Activated CD4-positive, alpha-beta memory T cell treated with anti-CD3 and anti-CD28 coated beads for 36 hours (primary cell): ENCODE data around the gene ZNF205. TPM values are rescaled to one million over a fixed set of nuclear protein-coding genes. Genes with fewer than 3 reads are reported as not detected.

Experiments used
- CTCF ChIA-PET: fragments of 350-600 bp; sonication (Branson Sonifier 250); formaldehyde crosslinking; loops from one replicate; lab custom pipeline; 2021; ENCODE audit warnings: antibody characterized with exemption, inconsistent platforms; lab: Charles Lee
- POLR2A ChIA-PET: fragments of 350-600 bp; sonication (Branson Sonifier 250); formaldehyde crosslinking; loops from one replicate; lab custom pipeline; 2021; ENCODE audit warnings: antibody characterized with exemption; lab: Charles Lee
- DNase-seq: peaks from one replicate; pipeline ENCODE4 v3.0.0-alpha.2; 2020
- H3K27ac Mint-ChIP-seq: one replicate; pipeline ENCODE4 v1.8.0; 2021; ENCODE audit warnings: mixed read lengths
- H3K27me3 Mint-ChIP-seq: one replicate; pipeline ENCODE4 v1.8.0; 2021; ENCODE audit warnings: mixed read lengths
- H3K36me3 Mint-ChIP-seq: one replicate; pipeline ENCODE4 v1.8.0; 2021; ENCODE audit warnings: mixed read lengths
- H3K4me1 Mint-ChIP-seq: one replicate; pipeline ENCODE4 v1.8.0; 2021; ENCODE audit warnings: low read depth, mixed read lengths
- H3K4me3 Mint-ChIP-seq: one replicate; pipeline ENCODE4 v1.8.0; 2021; ENCODE audit warnings: mild to moderate bottlenecking, mixed read lengths
- H3K9me3 Mint-ChIP-seq: one replicate; pipeline ENCODE4 v1.8.0; 2021; ENCODE audit warnings: mixed read lengths
- intact Hi-C: fragments of 100-400 bp; cut with micrococcal nuclease; formaldehyde crosslinking; loops from one replicate; pipeline ENCODE4 v1.15.1; 2023
- total RNA-seq, 2 experiments: library from RNA; stranded (reverse); gene quantifications; one replicate each; pipeline ENCODE4 v1.2.3, GENCODE V29; 2021

ZNF205 gene
- total RNA-seq, 2 experiments from 2014 or later = 0.21 TPM; not detected in 1

DNA sequence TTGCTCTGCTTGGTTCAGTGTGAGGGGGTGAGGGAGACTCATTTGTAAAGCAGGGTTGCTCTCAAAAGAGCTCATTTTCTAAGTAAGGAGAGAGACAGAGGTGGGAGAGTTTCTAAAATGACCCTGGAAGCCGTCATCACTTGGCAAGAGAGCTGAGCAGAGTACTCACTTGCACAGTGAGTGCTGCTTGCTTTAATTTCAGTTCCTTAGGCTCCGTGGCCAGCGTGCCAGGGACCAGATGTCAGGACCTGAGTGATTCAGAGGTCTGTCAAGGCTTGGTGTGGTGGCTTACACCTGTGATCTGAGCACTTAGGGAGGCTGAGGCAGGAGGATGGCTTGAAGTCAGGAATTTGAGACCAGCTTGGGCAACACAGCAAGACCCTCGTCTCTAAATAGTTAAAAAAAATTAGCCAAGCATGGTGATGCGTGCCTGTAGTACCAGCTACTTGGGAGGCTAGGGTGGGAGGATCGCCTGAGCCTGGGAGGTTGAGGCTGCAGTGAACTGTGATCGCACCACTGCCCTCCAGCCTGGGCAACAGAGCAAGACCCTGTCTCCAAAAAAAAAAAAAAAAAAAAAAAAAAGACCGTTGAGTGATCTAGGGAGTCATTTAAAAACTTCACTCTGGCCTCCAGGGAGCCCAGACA is 10.7 kb downstream of the ZNF205 start:
- Mint-ChIP-seq H3K9me3 (no peaks in the 10 kb centered on the region), H3K36me3 (peaks cover 1% of the 10 kb centered on the region), H3K27me3 (no peaks in the 10 kb centered on the region), H3K4me3 (peak overlapping the region; percentile 98), H3K4me1 (peaks cover 16% of the 10 kb centered on the region), H3K27ac (no peak overlapping the region)
- intact Hi-C loops = no loop called here
- CTCF ChIA-PET = interaction anchor here (0.9 to 2.2 kb wide), 4 partner anchors 9 to 64 kb away, joined by 3 to 16 read pairs (median 3); partner anchors contain the start of gene ZNF213
- POLR2A ChIA-PET = interaction anchor here (1.2 kb wide), 1 partner anchor 12 kb away, joined by 6 read pairs; the partner anchor contains the start of gene ZNF213
- DNase-seq = no peak

DNA sequence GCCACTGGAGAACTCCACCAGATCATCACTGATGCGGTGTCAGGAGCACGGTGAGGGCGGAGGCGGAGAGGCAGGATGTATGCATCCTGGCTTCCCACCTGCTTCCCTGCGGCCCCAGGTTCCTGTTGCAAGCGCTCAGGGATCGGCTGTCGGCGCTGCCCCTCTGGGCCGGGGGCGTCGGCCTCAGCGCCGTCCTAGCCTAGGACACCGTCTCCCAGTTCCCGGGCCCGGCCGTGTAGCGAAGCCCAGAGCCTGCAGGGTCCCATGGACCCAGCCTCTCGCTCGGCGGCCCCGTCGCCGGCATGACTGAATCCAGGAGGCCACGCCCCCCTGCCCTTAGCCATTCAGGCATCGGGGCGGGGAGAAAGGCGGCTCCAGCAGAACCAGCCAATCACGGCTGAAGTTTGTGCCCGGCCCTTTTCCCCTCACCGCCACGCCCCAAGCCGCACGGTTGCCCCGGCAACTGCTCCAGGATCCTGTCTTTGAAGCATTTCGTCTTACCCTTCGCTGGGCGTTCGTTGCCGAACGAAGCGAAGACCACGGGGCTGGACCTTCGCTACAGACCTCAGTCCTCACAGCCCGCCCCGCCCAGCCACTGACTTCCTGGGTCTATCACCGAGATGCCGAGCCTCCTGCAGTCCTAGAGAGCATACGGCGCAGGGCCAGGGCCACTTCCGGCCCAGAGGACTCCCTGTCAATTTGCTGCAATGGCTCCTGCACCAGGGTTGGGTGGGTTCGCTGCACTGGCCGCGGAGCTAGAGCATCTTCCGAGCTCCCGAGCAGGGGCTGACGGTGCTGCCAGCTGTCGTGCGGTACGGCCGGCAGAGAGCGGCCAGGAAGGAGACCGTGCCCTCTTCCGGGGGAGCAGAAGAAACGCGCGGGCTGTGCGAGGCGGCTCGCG is 11.8 kb downstream of the ZNF205 start:
- H3K27ac Mint-ChIP-seq = peak overlapping the region; percentile 95
- H3K4me3 Mint-ChIP-seq = peak overlapping the region; percentile 98
- peaks cover 1% of the 10 kb centered on the region for H3K36me3 Mint-ChIP-seq
- no peaks in the 10 kb centered on the region for H3K9me3 Mint-ChIP-seq
- peaks cover 21% of the 10 kb centered on the region for H3K4me1 Mint-ChIP-seq
- ChIA-PET POLR2A (interaction anchor here (1.0 to 1.7 kb wide), 4 partner anchors 10 to 26 kb away, joined by 3 to 7 read pairs (median 4); partner anchors contain the start of gene ZNF213), CTCF (interaction anchor here (1.3 to 9.1 kb wide), 7 partner anchors 11 to 96 kb away, joined by 7 to 270 read pairs (median 9); partner anchors contain the start of genes IL32, ZNF213 and ZSCAN10)
- intact Hi-C loops = loop anchor here (1.0 kb wide), 2 partner anchors 24 to 28 kb away; no protein-coding TSS in a partner anchor
- H3K27me3 Mint-ChIP-seq = no peaks in the 10 kb centered on the region
- peak; percentile 98 for DNase-seq

DNA sequence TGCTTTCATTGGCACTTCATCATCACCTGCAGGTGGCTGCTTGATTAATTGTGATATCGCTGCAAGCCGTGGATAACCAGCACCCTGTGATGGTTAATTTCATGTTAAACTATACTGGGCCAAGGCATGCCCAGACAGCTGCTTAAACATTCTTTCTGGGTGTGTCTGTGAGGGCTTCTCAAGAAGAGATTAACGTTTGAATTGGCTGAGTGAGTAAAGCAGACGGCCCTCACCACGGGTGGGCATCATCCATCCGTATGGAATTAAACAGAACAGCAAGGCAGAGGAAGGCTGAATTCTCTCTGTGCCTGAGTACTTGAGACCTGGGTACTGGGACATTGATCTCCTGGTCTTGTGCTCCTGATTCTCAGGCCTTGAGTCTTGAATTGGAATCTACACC is 15.4 kb downstream of the ZNF205 start:
- H3K36me3 Mint-ChIP-seq = peaks cover 12% of the 10 kb centered on the region
- POLR2A ChIA-PET = interaction anchor here (1.4 kb wide), 1 partner anchor 27 kb away, joined by 5 read pairs; no protein-coding TSS in a partner anchor
- CTCF ChIA-PET = interaction anchor here (0.8 to 11.5 kb wide), 7 partner anchors 12 to 124 kb away, joined by 3 to 270 read pairs (median 80); partner anchors contain the start of genes IL32 and ZSCAN10
- intact Hi-C loops = no loop called here
- H3K27ac Mint-ChIP-seq = peak overlapping the region; percentile 35
- no peak for DNase-seq
- no peaks in the 10 kb centered on the region for H3K27me3 Mint-ChIP-seq
- no peak overlapping the region for H3K4me3 Mint-ChIP-seq
- no peaks in the 10 kb centered on the region for H3K9me3 Mint-ChIP-seq
- peaks cover 31% of the 10 kb centered on the region for H3K4me1 Mint-ChIP-seq

DNA sequence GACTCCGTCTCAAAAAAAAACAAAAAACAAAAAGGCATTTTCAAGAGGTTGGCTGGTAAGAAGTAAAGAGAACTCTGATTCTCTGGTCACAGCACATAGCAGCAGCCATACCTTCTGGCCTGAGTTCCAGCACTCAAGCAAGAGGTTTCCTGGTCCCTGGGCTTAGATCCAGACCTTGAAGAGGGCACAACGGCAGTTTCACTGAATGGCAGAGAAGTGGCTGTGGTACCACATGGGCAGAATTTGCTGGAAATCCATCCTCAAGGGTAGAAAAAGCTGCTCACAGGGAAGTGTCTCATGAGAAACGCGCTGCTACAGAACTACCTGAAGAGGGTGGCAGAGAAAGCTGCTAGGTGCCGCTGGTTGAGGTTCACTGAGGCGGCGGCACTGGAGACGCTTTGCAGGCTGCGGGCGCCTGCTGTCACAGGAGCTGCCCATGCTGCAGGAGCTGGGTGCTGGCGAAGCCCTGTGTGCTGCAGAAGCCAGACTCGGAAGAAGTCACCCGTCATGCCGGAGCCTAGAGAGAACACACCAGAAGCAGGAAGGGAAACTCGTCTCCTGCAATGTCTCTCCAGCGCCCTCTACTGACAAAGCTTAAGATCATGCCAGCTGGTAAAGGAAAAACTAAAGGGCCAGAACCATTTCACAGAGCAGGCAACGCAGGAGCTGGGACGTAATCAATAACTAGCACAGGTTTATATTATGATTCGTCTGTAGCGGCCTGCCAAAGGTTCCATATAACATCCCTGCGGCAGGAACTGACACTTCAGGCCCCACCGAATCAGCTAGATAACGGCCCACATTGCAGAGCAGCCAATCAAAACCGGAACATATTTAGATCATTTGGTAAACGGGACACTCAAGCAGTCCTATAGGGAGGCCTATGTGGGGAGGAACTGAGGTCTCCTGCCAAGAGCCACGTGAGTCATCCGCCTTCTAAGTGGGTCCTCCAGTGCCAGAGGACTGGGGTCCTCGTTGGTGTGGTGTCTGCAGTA is 17.0 kb downstream of the ZNF205 start:
- Mint-ChIP-seq H3K4me1 (peaks cover 31% of the 10 kb centered on the region), H3K27ac (peak overlapping the region; percentile 88), H3K36me3 (peaks cover 12% of the 10 kb centered on the region), H3K4me3 (peak overlapping the region; percentile 88), H3K9me3 (no peaks in the 10 kb centered on the region), H3K27me3 (no peaks in the 10 kb centered on the region)
- ChIA-PET POLR2A (interaction anchor here (0.8 to 2.4 kb wide), 8 partner anchors 33 to 134 kb away, joined by 3 to 17 read pairs (median 4); partner anchors contain the start of gene IL32), CTCF (interaction anchor here (0.6 to 11.5 kb wide), 46 partner anchors 9 to 379 kb away, joined by 3 to 270 read pairs (median 5); partner anchors contain the start of genes IL32, ZNF174, ZNF200 and ZNF263)
- intact Hi-C loops = loop anchor here (1.0 kb wide), 4 partner anchors 29 to 70 kb away; no protein-coding TSS in a partner anchor
- DNase-seq = peak; percentile 82

DNA sequence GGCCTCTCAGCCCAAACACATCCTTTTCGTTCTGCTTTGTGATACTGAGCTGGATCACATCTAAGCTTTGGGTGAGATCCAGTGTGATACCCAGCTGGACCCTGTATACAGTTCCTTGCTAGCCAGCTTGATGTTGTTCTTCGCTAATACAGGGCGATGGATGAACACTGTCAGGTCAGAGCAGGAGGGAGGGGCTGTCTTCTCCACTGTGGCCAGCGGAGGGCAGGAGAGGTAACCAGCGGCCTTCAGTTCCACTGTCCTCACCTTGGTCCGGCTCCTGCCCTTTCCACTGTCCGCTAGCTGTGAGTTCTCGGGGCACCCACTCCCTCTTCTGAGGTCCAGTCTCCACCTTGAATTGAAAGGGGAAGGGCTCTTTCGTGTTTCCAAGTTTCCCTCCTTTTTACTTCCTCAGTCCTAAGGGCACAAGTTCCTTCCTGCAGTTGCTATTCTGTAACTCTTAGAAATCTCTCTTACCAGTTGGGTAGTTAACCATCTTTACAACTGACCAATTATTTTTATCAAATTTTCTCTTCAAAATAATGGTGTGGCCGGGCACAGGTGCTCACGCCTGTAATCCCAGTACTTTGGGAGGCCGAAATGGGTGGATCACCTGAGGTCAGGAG is 19.5 kb downstream of the ZNF205 start:
- H3K4me3 Mint-ChIP-seq = no peak overlapping the region
- H3K27ac Mint-ChIP-seq = peak overlapping the region; percentile 54
- H3K4me1 Mint-ChIP-seq = peaks cover 35% of the 10 kb centered on the region
- intact Hi-C loops = no loop called here
- H3K27me3 Mint-ChIP-seq = no peaks in the 10 kb centered on the region
- ChIA-PET POLR2A (interaction anchor here (1.2 kb wide), 1 partner anchor 65 kb away, joined by 3 read pairs; no protein-coding TSS in a partner anchor), CTCF (interaction anchor here (0.6 to 11.5 kb wide), 19 partner anchors 9 to 109 kb away, joined by 3 to 270 read pairs (median 4); partner anchors contain the start of genes IL32 and ZSCAN10)
- peaks cover 10% of the 10 kb centered on the region for H3K36me3 Mint-ChIP-seq
- no peaks in the 10 kb centered on the region for H3K9me3 Mint-ChIP-seq
- peak; percentile 69 for DNase-seq

DNA sequence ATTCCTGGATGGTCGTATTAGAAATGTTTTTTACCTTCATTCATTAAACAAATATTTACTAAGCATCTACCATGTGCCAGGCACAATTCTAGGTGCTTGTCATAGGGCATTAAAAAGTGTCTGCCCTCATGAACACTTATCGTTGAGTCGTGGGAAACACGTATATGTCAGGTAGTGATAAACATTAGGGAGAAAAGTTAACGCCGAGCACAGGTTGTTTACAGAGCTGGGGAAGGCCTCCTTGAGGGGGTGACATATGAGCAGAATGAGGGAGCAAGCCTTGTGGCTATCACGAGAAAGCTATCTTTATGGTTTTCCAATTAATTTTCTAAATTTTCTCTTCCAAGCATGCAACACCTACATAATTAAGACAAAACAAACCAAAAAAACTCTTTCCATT is 21.5 kb downstream of the ZNF205 start:
- H3K36me3 Mint-ChIP-seq = peaks cover 15% of the 10 kb centered on the region

DNA sequence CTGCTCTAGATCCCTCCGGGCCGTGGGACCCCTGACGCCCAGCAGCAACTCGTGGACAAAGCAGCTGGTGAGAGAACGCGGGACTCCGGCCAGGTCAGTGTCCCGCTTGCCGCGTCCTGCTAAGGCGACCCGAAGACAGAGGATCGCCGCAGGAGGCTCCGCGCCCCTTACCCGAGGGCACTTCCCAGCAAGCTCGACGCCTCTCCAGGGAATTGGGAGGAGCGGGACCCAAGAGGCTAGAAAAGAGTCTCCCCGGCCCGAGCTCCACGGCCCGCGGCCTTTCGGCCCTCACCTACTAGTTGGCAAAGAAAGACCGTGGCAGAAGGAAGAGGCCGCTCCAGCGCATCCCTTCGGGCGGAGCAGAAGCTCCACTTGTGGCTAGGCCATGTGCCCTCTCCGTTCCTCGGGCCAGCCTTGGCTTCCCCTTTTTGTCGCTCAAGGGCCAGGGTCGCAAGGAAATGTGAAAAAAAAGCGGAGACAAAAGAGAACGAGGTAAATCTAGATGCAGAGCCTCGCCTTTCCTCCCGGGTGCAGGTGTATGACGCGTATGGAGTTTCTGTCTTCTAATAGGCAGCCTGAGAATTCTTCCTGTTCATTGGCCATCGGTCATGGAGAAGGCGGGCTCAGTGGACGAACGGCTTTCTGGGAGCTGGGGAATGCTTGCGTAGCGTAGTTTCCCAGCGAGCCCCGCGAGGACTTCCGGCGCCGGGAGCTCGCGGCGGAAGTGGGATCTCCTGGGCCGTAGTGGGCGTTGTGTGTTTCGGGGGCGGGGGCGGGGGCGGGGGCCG is 22.1 kb downstream of the ZNF205 start, which contains the start of gene ZNF213:
Gene ZNF213, plus strand, starts transcription at position 692 of the 788 bp plus-strand sequence. CDS start 2,252 bp downstream, outside the sequence.
- ChIA-PET CTCF (interaction anchor here (0.6 to 11.5 kb wide), 17 partner anchors 10 to 165 kb away, joined by 3 to 200 read pairs (median 6); partner anchors contain the start of gene TNFRSF12A), POLR2A (interaction anchor here (0.5 to 2.4 kb wide), 22 partner anchors 9 to 225 kb away, joined by 3 to 16 read pairs (median 4); partner anchors contain the start of genes IL32 and MMP25)
- Mint-ChIP-seq H3K27me3 (no peaks in the 10 kb centered on the region), H3K4me1 (peaks cover 27% of the 10 kb centered on the region), H3K4me3 (peak within 1 kb of the TSS; percentile 96), H3K9me3 (no peaks in the 10 kb centered on the region), H3K27ac (peak within 1 kb of the TSS; percentile 93), H3K36me3 (peaks cover 18% of the 10 kb centered on the region)
- intact Hi-C loops = loop anchor here (1.0 to 2.0 kb wide), 2 partner anchors 16 to 32 kb away; no protein-coding TSS in a partner anchor
- peak; percentile 96 for DNase-seq

More for the DNA sequence above, 21.5 kb downstream of the ZNF205 start:
- no peaks in the 10 kb centered on the region for H3K9me3 Mint-ChIP-seq
- CTCF ChIA-PET = interaction anchor here (0.6 to 11.5 kb wide), 11 partner anchors 9 to 164 kb away, joined by 3 to 200 read pairs (median 7); no protein-coding TSS in a partner anchor
- intact Hi-C loops = loop anchor here (1.0 to 2.0 kb wide), 2 partner anchors 16 to 33 kb away; no protein-coding TSS in a partner anchor
- H3K27ac Mint-ChIP-seq = peak overlapping the region; percentile 93
- DNase-seq = no peak
- peaks cover 33% of the 10 kb centered on the region for H3K4me1 Mint-ChIP-seq
- H3K27me3 Mint-ChIP-seq = no peaks in the 10 kb centered on the region
- peak overlapping the region; percentile 96 for H3K4me3 Mint-ChIP-seq
- POLR2A ChIA-PET = interaction anchor here (1.0 to 2.4 kb wide), 11 partner anchors 9 to 112 kb away, joined by 3 to 16 read pairs (median 7); partner anchors contain the start of gene IL32

DNA sequence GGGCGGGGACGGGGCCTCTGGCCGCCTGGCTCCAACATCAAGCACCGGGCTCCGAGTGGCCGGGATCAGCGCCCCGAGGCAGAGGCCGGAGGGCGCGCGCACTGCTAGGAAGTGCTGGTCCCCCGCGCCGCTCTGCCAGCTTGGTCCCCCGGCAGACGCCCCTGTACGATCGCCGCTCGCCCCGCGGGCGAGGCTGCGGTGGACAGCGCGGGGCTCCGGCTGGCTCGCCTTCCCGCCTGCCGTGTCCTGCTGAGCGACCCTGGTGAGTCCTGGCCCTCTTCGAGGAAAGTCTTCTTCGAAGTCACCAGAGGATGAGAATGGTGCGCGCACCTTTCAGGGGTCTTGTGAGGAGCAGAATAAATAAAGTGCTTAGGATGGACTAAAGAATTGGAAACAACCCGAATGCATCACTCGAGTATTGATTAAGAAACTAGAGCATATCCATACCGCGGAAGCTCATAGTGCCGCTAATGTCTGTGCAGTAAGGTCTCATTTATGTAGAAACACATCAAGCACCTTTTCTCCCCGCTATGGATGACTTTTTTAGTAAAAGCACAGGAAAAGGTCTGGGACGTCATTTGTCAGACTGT is 22.8 kb downstream of the ZNF205 start:
- Mint-ChIP-seq H3K4me1 (peaks cover 22% of the 10 kb centered on the region), H3K9me3 (no peaks in the 10 kb centered on the region), H3K27ac (peak overlapping the region; percentile 93), H3K36me3 (peaks cover 14% of the 10 kb centered on the region), H3K4me3 (peak overlapping the region; percentile 96), H3K27me3 (no peaks in the 10 kb centered on the region)
- intact Hi-C loops = loop anchor here (2.0 kb wide), 1 partner anchor 32 kb away; no protein-coding TSS in a partner anchor
- DNase-seq = no peak
- ChIA-PET POLR2A (interaction anchor here (0.5 to 2.4 kb wide), 21 partner anchors 9 to 226 kb away, joined by 3 to 16 read pairs (median 4); partner anchors contain the start of genes IL32 and MMP25), CTCF (interaction anchor here (0.9 to 11.5 kb wide), 17 partner anchors 10 to 131 kb away, joined by 3 to 200 read pairs (median 6); partner anchors contain the start of gene TNFRSF12A)

DNA sequence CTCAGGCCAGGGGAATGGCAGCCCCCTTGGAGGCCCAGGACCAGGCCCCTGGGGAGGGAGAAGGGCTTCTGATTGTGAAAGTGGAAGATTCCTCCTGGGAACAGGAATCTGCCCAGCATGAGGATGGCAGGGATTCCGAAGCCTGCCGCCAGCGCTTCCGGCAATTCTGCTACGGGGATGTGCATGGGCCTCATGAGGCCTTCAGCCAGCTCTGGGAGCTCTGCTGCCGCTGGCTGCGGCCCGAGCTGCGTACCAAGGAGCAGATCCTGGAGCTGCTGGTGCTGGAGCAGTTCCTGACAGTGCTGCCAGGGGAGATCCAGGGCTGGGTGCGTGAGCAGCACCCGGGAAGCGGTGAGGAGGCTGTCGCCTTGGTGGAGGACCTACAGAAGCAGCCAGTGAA is 24.9 kb downstream of the ZNF205 start:
- POLR2A ChIA-PET = no interaction called here
- no peak overlapping the region for H3K4me3 Mint-ChIP-seq

More for the DNA sequence above, 24.9 kb downstream of the ZNF205 start:
- CTCF ChIA-PET = interaction anchor here (0.8 to 11.5 kb wide), 3 partner anchors 11 to 107 kb away, joined by 3 to 200 read pairs (median 4); no protein-coding TSS in a partner anchor
- H3K9me3 Mint-ChIP-seq = no peaks in the 10 kb centered on the region
- no peaks in the 10 kb centered on the region for H3K27me3 Mint-ChIP-seq
- H3K36me3 Mint-ChIP-seq = peaks cover 14% of the 10 kb centered on the region
- no peak overlapping the region for H3K27ac Mint-ChIP-seq
- intact Hi-C loops = no loop called here
- no peak for DNase-seq
- peaks cover 19% of the 10 kb centered on the region for H3K4me1 Mint-ChIP-seq
